PC-9 (cell line): Measurements from ENCODE around the gene INS. TPM values are rescaled to one million over a fixed set of nuclear protein-coding genes. Genes with fewer than 3 reads are reported as not detected.

ENCODE experiments used
- BruUV-seq: library from RNA; stranded (reverse); fragments of 400-500 nt; replicated peaks from 2 replicates; lab custom pipeline; 2021; lab: Mats Ljungman, UMichigan
- CTCF ChIA-PET: fragments of 300-600 bp; sonication (Branson Sonifier 250); formaldehyde crosslinking; loops from one replicate; lab custom pipeline; 2022; ENCODE audit warnings: antibody characterized with exemption; lab: Charles Lee
- POLR2A ChIA-PET: fragments of 300-600 bp; sonication (Branson Sonifier 250); formaldehyde crosslinking; loops from one replicate; lab custom pipeline; 2022; ENCODE audit warnings: antibody characterized with exemption; ENCODE audit not compliant: unreplicated experiment; lab: Charles Lee
- DNase-seq, 2 experiments: peaks; one replicate each; pipeline versions ENCODE4 v3.0.0 to v3.0.0-alpha.2; 2015 to 2022; ENCODE audit warnings: mixed read lengths in 1 of 2
- H2AFZ ChIP-seq: fragments of 200-600 bp; sonication (generic); 2 replicates; pipeline ENCODE4 v1.8.1; 2017; ENCODE audit warnings: antibody characterized with exemption
- H3F3A ChIP-seq: fragments of 200-600 bp; sonication (generic); 2 replicates; pipeline ENCODE4 v1.8.1; 2017; ENCODE audit warnings: antibody characterized with exemption, mild to moderate bottlenecking, low read depth; ENCODE audit not compliant: insufficient read depth
- H3K27ac ChIP-seq: fragments of 200-600 bp; sonication (generic); 2 replicates; pipeline ENCODE4 v1.6.1; 2016; ENCODE audit warnings: mixed run types
- H3K27me3 ChIP-seq: fragments of 200-600 bp; sonication (generic); 2 replicates; pipeline ENCODE4 v1.6.1; 2016; ENCODE audit warnings: low read depth, mixed run types; ENCODE audit not compliant: insufficient read depth
- H3K36me3 ChIP-seq: fragments of 200-600 bp; sonication (generic); 2 replicates; pipeline ENCODE4 v1.6.1; 2016; ENCODE audit warnings: low read depth, mixed run types
- H3K4me1 ChIP-seq: fragments of 200-600 bp; sonication (generic); replicated peaks from 2 replicates; pipeline ENCODE4 v1.6.1; 2016; ENCODE audit warnings: mixed run types; ENCODE audit not compliant: insufficient read depth
- H3K4me2 ChIP-seq: fragments of 200-600 bp; sonication (generic); 2 replicates; pipeline ENCODE4 v1.6.1; 2017; ENCODE audit warnings: mixed run types
- H3K4me3 ChIP-seq: fragments of 200-600 bp; sonication (generic); 2 replicates; pipeline ENCODE4 v1.6.1; 2016; ENCODE audit warnings: mixed run types
- H3K79me2 ChIP-seq: fragments of 200-600 bp; sonication (generic); 2 replicates; pipeline ENCODE4 v1.6.1; 2017; ENCODE audit warnings: low read depth, mixed run types
- H3K9me2 ChIP-seq: fragments of 200-600 bp; sonication (generic); 2 replicates; pipeline ENCODE4 v1.8.1; 2017; ENCODE audit warnings: mild to moderate bottlenecking; ENCODE audit not compliant: insufficient read depth
- H3K9me3 ChIP-seq: fragments of 200-600 bp; sonication (generic); 2 replicates; pipeline ENCODE4 v1.8.1; 2016; ENCODE audit warnings: low read depth; ENCODE audit not compliant: insufficient read depth
- H4K20me1 ChIP-seq: fragments of 200-600 bp; sonication (generic); 2 replicates; pipeline ENCODE4 v1.8.1; 2017; ENCODE audit not compliant: insufficient read depth
- CTCF ChIP-seq: fragments of 200-600 bp; sonication (generic); conservative IDR thresholded peaks from 2 replicates; pipeline ENCODE4 v1.6.1; 2017; ENCODE audit warnings: mixed run types, antibody characterized with exemption, mild to moderate bottlenecking, moderate library complexity
- EZH2 ChIP-seq: fragments of 200-600 bp; sonication (generic); IDR thresholded peaks from 2 replicates; pipeline ENCODE4 v1.8.0; 2017; ENCODE audit warnings: antibody characterized with exemption, low read depth
- intact Hi-C: fragments of 100-400 bp; cut with micrococcal nuclease; formaldehyde crosslinking; loops from one replicate; pipeline ENCODE4 v1.10.0; 2022; ENCODE audit not compliant: unreplicated experiment
- total RNA-seq: library from RNA; stranded (reverse); gene quantifications from 2 replicates; pipeline ENCODE4 v1.2.3, GENCODE V29; 2021

INS gene
- total RNA-seq, 1 experiment from 2014 or later: not detected

DNA sequence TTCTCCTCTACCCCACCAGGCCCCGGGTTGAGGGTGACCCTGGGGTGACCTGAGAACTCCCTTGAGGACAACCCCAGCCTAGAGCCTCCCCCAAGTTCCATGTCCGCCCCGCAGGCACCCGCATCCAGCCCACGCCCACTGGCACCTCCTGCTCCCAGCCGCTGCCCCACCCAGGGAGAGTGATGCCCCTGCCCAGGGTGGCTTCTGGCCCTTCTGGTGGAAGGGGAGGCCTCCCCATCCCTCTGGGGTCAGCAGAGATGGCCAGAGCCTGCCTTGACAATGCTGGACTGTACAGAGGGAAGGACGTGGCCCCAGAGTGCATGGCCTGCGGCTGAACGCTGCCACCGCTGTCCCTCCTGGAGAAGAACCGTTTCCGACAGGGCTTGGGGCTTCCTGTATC lies 11.7 kb upstream of the INS start:
- POLR2A ChIA-PET: no interaction called here
- intact Hi-C loops: no loop called here
- H3K27ac ChIP-seq: no peak overlapping the region
- BruUV-seq: no TSS peak
- H3K4me1 ChIP-seq: peaks cover 45% of the 10 kb centered on the region
- H3K9me3 ChIP-seq: no peaks in the 10 kb centered on the region
- peaks cover 16% of the 10 kb centered on the region; the same call in 1 of the 2 replicates for H3F3A ChIP-seq
- no peaks in the 10 kb centered on the region for H3K27me3 ChIP-seq
- CTCF ChIA-PET: no interaction called here
- DNase-seq: no peak
- no peak overlapping the region for H2AFZ ChIP-seq
- no peak overlapping the region for H3K4me3 ChIP-seq
- TF ChIP-seq EZH2: no peak
- TF ChIP-seq CTCF: no peak
- no peak overlapping the region for H3K4me2 ChIP-seq
- H3K79me2 ChIP-seq: no peaks in the 10 kb centered on the region
- H4K20me1 ChIP-seq: no peaks in the 10 kb centered on the region
- H3K36me3 ChIP-seq: no peaks in the 10 kb centered on the region
- H3K9me2 ChIP-seq: no peaks in the 10 kb centered on the region

DNA sequence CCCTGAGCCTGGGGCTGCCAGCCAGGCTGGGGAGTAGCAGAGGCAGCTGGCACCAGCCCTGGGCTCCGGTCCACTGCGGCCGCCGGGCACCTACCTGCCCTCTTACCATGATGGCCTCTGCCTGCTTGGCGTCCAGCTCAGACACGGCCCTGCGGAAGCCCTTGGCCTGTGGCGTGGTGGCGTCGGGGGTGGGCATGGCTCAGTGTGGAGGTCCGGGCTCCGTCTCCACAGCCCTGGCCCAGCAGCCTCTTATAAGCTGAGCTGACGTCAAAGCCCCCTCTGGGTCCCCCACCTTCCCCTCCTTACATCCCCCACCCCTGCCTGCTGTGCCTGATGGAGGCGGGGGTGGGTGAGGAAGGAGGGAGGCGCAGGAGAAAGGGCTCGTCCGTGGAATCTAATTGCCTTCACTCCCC lies 10.6 kb upstream of the INS start, which contains the start of gene TH:
TH (minus strand) TSS at position 225 of the 413 bp plus-strand sequence; CDS start at position 196, 29 bp downstream.
- ChIA-PET POLR2A (no interaction called here), CTCF (no interaction called here)
- TF ChIP-seq EZH2 (no peak), CTCF (no peak)
- peaks cover 16% of the 10 kb centered on the region; the same call in 1 of the 2 replicates for H3F3A ChIP-seq
- DNase-seq: no peak
- H3K4me3 ChIP-seq: no peak within 1 kb of the TSS
- no peak within 1 kb of the TSS for H3K27ac ChIP-seq
- no peaks in the 10 kb centered on the region for H3K36me3 ChIP-seq
- BruUV-seq: no TSS peak
- intact Hi-C loops: no loop called here
- H3K79me2 ChIP-seq: no peaks in the 10 kb centered on the region
- no peak within 1 kb of the TSS for H3K4me2 ChIP-seq
- H3K9me2 ChIP-seq: no peaks in the 10 kb centered on the region
- no peaks in the 10 kb centered on the region for H4K20me1 ChIP-seq
- no peaks in the 10 kb centered on the region for H3K9me3 ChIP-seq
- H3K4me1 ChIP-seq: peaks cover 55% of the 10 kb centered on the region
- no peaks in the 10 kb centered on the region for H3K27me3 ChIP-seq
- H2AFZ ChIP-seq: no peak within 1 kb of the TSS

GRCh38 chr11:2169626-2170570 lies 8.9 kb upstream of the INS start:
- H3F3A ChIP-seq: peaks cover 11% of the 10 kb centered on the region; the same call in 1 of the 2 replicates
- H4K20me1 ChIP-seq: no peaks in the 10 kb centered on the region
- BruUV-seq: no TSS peak
- no peaks in the 10 kb centered on the region for H3K27me3 ChIP-seq
- ChIA-PET POLR2A (interaction anchor here (0.5 to 0.7 kb wide), 4 partner anchors 9 to 339 kb away, joined by 3 to 6 read pairs (median 4); no protein-coding TSS in a partner anchor), CTCF (interaction anchor here (0.6 to 1.2 kb wide), 3 partner anchors 23 to 231 kb away, joined by 3 to 8 read pairs (median 4); partner anchors contain the start of gene TSSC4)
- H3K4me3 ChIP-seq: no peak overlapping the region; the same call in 1 of the 2 replicates
- H3K36me3 ChIP-seq: no peaks in the 10 kb centered on the region
- H2AFZ ChIP-seq: peak overlapping the region; percentile 55; the same call in 1 of the 2 replicates
- peak overlapping the region; percentile 97 for H3K27ac ChIP-seq
- H3K79me2 ChIP-seq: no peaks in the 10 kb centered on the region
- no peaks in the 10 kb centered on the region for H3K9me2 ChIP-seq
- H3K9me3 ChIP-seq: no peaks in the 10 kb centered on the region
- H3K4me1 ChIP-seq: peaks cover 42% of the 10 kb centered on the region
- TF ChIP-seq EZH2 (no peak), CTCF (no peak)
- H3K4me2 ChIP-seq: peak overlapping the region; percentile 72
- no peak for DNase-seq
- intact Hi-C loops: loop anchor here (1.0 to 10.0 kb wide), 3 partner anchors 25 to 247 kb away; no protein-coding TSS in a partner anchor
